Loucy (cell line): ENCODE measurements around the gene SYNE1.

Source experiments
- H2AFZ ChIP-seq: fragments of 200-600 bp; sonication (generic); 2 replicates; pipeline ENCODE4 v1.6.0; 2016; ENCODE audit warnings: antibody characterized with exemption, mild to moderate bottlenecking, low read length, moderate library complexity
- H3F3A ChIP-seq: fragments of 200-600 bp; 2 replicates; pipeline ENCODE4 v1.6.0; 2016; ENCODE audit warnings: antibody characterized with exemption, low read depth, mild to moderate bottlenecking
- H3K27me3 ChIP-seq: fragments of 200-600 bp; sonication (generic); 2 replicates; pipeline ENCODE4 v1.6.1; 2014; ENCODE audit warnings: low read length, mild to moderate bottlenecking; ENCODE audit not compliant: insufficient read depth, poor library complexity, severe bottlenecking
- H3K36me3 ChIP-seq: fragments of 200-600 bp; sonication (generic); 2 replicates; pipeline ENCODE4 v1.6.1; 2016; ENCODE audit warnings: low read length; ENCODE audit not compliant: insufficient read depth
- H3K4me1 ChIP-seq: fragments of 200-600 bp; sonication (generic); 2 replicates; pipeline ENCODE4 v1.5.1; 2014; ENCODE audit warnings: low read length, mild to moderate bottlenecking; ENCODE audit not compliant: insufficient read depth, poor library complexity, severe bottlenecking
- H3K4me2 ChIP-seq: fragments of 200-600 bp; sonication (generic); 2 replicates; pipeline ENCODE4 v1.6.0; 2014; ENCODE audit warnings: antibody characterized with exemption, low read length, low read depth, mild to moderate bottlenecking; ENCODE audit not compliant: poor library complexity, severe bottlenecking
- H3K4me3 ChIP-seq: fragments of 200-600 bp; sonication (generic); 2 replicates; pipeline ENCODE4 v1.5.1; 2014; ENCODE audit warnings: low read length, mild to moderate bottlenecking, mixed read lengths; ENCODE audit not compliant: poor library complexity, severe bottlenecking
- H3K79me2 ChIP-seq: fragments of 200-600 bp; sonication (generic); 2 replicates; pipeline ENCODE4 v1.6.1; 2014; ENCODE audit warnings: low read length; ENCODE audit not compliant: insufficient read depth
- H3K9ac ChIP-seq: fragments of 200-600 bp; sonication (generic); 2 replicates; pipeline ENCODE4 v1.6.0; 2014; ENCODE audit warnings: mild to moderate bottlenecking, low read depth, low read length, moderate library complexity; ENCODE audit not compliant: poor library complexity, severe bottlenecking
- H3K9me2 ChIP-seq: fragments of 200-600 bp; sonication (generic); replicated peaks from 2 replicates; pipeline ENCODE4 v1.6.1; 2016; ENCODE audit warnings: low read depth, low read length, mixed read lengths
- H3K9me3 ChIP-seq: fragments of 200-600 bp; sonication (generic); 2 replicates; pipeline ENCODE4 v1.6.1; 2014; ENCODE audit warnings: mild to moderate bottlenecking, antibody characterized with exemption, low read length, low read depth; ENCODE audit not compliant: insufficient read depth
- H4K20me1 ChIP-seq: fragments of 200-600 bp; sonication (generic); 2 replicates; pipeline ENCODE4 v1.6.0; 2014; ENCODE audit warnings: antibody characterized with exemption, low read length, mild to moderate bottlenecking; ENCODE audit not compliant: insufficient read depth, poor library complexity, severe bottlenecking
- EZH2phosphoT487 ChIP-seq: fragments of 200-600 bp; IDR thresholded peaks from 2 replicates; pipeline ENCODE4 v1.6.1; 2018; ENCODE audit warnings: antibody characterized with exemption, mild to moderate bottlenecking, moderate library complexity, borderline replicate concordance
- TF ChIP-seq, protein P1 (sequence below): fragments of 200-600 bp; sonication (generic); conservative IDR thresholded peaks from 2 replicates; pipeline ENCODE4 v1.5.1; 2014; ENCODE audit warnings: mild to moderate bottlenecking, antibody characterized with exemption, low read length

Gene SYNE1

DNA sequence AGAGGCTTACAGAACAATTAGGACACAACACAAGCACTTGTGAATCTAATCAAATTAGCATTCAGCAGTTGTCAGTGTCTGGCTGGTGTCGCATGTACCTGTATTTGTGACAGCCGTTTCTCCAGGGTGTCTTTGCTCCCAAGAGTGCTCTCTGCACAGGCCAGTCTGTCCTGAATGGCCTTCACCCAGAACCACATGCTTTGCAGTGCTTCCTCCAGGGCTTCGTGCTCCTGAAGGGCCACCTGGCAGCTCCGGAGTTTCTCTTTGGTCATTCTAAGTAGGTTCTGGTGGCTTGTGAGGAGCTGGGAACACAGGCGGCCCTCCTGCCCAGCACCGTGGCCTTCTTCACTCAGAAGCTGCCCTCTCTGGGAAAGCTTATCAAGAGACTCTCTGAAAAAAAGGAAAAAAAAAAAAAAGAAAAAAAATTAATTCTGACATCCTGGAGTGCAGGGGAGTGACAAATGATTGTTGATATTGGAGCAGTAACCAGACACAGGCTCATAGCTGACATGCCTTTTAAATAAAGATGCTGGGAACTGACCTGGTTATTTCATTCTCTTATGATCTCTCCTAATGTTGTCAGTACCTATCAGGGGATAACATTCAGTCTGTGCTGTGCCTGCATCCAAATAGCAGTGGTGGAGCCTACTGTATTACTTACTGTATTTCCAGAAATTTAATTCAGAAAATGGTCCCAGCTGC lies 245.8 kb downstream of the SYNE1 start:
- TF ChIP-seq, protein P1, sequence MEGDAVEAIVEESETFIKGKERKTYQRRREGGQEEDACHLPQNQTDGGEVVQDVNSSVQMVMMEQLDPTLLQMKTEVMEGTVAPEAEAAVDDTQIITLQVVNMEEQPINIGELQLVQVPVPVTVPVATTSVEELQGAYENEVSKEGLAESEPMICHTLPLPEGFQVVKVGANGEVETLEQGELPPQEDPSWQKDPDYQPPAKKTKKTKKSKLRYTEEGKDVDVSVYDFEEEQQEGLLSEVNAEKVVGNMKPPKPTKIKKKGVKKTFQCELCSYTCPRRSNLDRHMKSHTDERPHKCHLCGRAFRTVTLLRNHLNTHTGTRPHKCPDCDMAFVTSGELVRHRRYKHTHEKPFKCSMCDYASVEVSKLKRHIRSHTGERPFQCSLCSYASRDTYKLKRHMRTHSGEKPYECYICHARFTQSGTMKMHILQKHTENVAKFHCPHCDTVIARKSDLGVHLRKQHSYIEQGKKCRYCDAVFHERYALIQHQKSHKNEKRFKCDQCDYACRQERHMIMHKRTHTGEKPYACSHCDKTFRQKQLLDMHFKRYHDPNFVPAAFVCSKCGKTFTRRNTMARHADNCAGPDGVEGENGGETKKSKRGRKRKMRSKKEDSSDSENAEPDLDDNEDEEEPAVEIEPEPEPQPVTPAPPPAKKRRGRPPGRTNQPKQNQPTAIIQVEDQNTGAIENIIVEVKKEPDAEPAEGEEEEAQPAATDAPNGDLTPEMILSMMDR: no peak
- no peak for TF ChIP-seq EZH2phosphoT487
- H2AFZ ChIP-seq: no peak overlapping the region
- H3K9ac ChIP-seq: no peak overlapping the region
- H3F3A ChIP-seq: no peaks in the 10 kb centered on the region
- H3K36me3 ChIP-seq: no peaks in the 10 kb centered on the region
- no peaks in the 10 kb centered on the region for H3K27me3 ChIP-seq
- H3K4me3 ChIP-seq: no peak overlapping the region
- H3K79me2 ChIP-seq: no peaks in the 10 kb centered on the region
- no peaks in the 10 kb centered on the region for H3K9me3 ChIP-seq
- no peaks in the 10 kb centered on the region; the same call in 1 of the 2 replicates for H3K9me2 ChIP-seq
- H3K4me2 ChIP-seq: no peak overlapping the region
- H4K20me1 ChIP-seq: no peaks in the 10 kb centered on the region
- H3K4me1 ChIP-seq: no peaks in the 10 kb centered on the region

DNA sequence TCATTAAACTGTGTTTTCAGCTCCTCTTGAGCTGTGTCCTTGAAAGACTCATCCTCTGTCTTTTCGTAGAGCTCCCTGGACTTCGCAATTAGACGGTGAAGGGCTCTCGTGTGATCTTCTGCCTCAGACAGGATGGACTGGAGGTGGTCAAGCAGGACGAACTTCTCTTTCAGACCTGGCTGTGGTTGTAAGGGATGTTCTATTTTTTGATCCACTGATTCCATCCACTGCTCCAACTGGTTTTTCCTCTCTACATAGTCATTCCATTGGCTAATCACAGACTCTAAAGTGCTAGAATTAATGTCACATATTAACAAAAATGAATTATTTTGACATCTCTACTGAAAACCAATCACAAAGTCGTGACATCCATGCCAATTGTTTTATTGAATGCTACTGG lies 250.1 kb downstream of the SYNE1 start:
- Histone ChIP-seq H3K9ac (no peak overlapping the region), H3K4me2 (no peak overlapping the region), H3K79me2 (no peaks in the 10 kb centered on the region), H4K20me1 (no peaks in the 10 kb centered on the region), H3K27me3 (no peaks in the 10 kb centered on the region), H3F3A (no peaks in the 10 kb centered on the region), H3K4me1 (no peaks in the 10 kb centered on the region), H3K9me3 (no peaks in the 10 kb centered on the region), H2AFZ (no peak overlapping the region), H3K9me2 (no peaks in the 10 kb centered on the region; the same call in 1 of the 2 replicates), H3K4me3 (no peak overlapping the region), H3K36me3 (no peaks in the 10 kb centered on the region)
- TF ChIP-seq EZH2phosphoT487: no peak
- TF ChIP-seq, protein P1: no peak

DNA sequence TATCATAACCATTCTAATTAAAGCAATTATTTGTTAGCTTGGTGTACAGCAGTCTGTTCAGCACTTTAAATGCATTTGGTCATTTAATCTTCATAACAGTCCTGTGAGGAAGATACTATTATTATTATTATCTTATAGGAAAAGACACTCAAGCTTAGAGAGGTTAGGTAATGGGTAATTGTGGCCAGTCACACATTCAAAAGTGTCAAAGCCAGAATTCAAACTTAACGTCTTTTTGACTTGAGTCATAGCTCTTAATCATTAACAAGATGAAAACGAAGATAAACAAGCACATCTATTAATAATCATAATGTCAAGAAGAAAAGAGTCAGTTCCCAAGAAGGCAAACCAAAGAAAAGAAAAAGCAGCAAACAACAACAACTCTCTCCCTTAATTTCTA lies 251.0 kb downstream of the SYNE1 start:
- Histone ChIP-seq H3K4me2 (no peak overlapping the region), H2AFZ (no peak overlapping the region), H3F3A (no peaks in the 10 kb centered on the region), H3K79me2 (no peaks in the 10 kb centered on the region), H3K9me3 (no peaks in the 10 kb centered on the region), H3K4me3 (no peak overlapping the region), H3K9me2 (no peaks in the 10 kb centered on the region; the same call in 1 of the 2 replicates), H3K27me3 (no peaks in the 10 kb centered on the region), H3K9ac (no peak overlapping the region), H4K20me1 (no peaks in the 10 kb centered on the region), H3K36me3 (no peaks in the 10 kb centered on the region), H3K4me1 (no peaks in the 10 kb centered on the region)
- TF ChIP-seq, protein P1: no peak
